ENCODE measurements around the gene SNRNP200. TPM values are rescaled to one million over a fixed set of nuclear protein-coding genes. Genes with fewer than 3 reads are reported as not detected.

The SNRNP200 gene
- total RNA-seq, 1 donor from 2014 or later = 203 TPM

GRCh38 chr2:96225016-96225533 is 80.3 kb downstream of the SNRNP200 start:
- H3K9me3 Mint-ChIP-seq = no peaks in the 10 kb centered on the region
- intact Hi-C loops (cut with micrococcal nuclease) = no loop called here
- no peak for DNase-seq
- H3K4me1 Mint-ChIP-seq = peaks cover 10% of the 10 kb centered on the region
- H3K27me3 Mint-ChIP-seq = no peaks in the 10 kb centered on the region
- H3K27ac Mint-ChIP-seq = peak overlapping the region; percentile 72
- no peak overlapping the region for H3K4me3 Mint-ChIP-seq
- no peaks in the 10 kb centered on the region for H3K36me3 Mint-ChIP-seq (ENCODE audit: low read depth)

Other genes with a start within 250 kb of the SNRNP200 start
- gene ADRA2B, start 189.0 kb downstream of the SNRNP200 start, total RNA-seq = 0.21 TPM in 2 replicates
- gene ASTL, start 167.0 kb downstream of the SNRNP200 start, total RNA-seq = 2.4 and 3.4 TPM in 2 replicates
- gene DUSP2, start 160.1 kb downstream of the SNRNP200 start, total RNA-seq = 436 and 445 TPM in 2 replicates
- gene STARD7, start 96.7 kb downstream of the SNRNP200 start, total RNA-seq = 212 and 217 TPM in 2 replicates
- gene TMEM127, start 39.5 kb downstream of the SNRNP200 start, total RNA-seq = 31.6 and 33.1 TPM in 2 replicates
- 105 and 110 TPM in 2 replicates for gene CIAO1, start 39.3 kb downstream of the SNRNP200 start, total RNA-seq
- 51.4 and 53.9 TPM in 2 replicates for gene ITPRIPL1, start 19.8 kb upstream of the SNRNP200 start, total RNA-seq
- gene NCAPH, start 30.2 kb upstream of the SNRNP200 start, total RNA-seq = 59.0 and 62.2 TPM in 2 replicates
- 1.0 and 1.2 TPM in 2 replicates for gene NEURL3, start 199.8 kb upstream of the SNRNP200 start, total RNA-seq
- 214 and 229 TPM in 2 replicates for gene ARID5A, start 231.2 kb upstream of the SNRNP200 start, total RNA-seq